ENCODE results near the gene ANKRD60. TPM values are rescaled to one million over a fixed set of nuclear protein-coding genes. Genes with fewer than 3 reads are reported as not detected.

The ANKRD60 gene
- total RNA-seq, 1 experiment from 2014 or later = not detected

DNA sequence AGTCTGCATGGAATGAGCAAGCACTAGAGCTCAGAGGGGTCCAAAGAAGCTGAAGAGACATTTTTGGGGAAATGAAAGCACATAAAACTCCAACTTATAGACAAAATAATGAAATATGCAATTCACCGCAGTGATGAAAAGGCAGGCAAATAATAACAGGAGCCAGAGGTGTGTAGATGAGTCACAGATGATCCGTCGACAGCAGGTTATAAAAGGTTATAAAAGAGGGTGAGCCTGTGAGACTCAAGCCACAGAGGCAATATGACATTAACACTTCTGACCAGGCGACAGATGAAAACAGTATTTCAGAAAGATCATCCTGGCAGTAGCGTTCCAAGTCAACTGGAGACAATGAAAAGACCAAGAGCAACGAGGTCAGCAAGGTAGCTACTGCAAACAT lies 35.8 kb upstream of the ANKRD60 start:
- peaks cover 5 to 9% of the 10 kb centered on the region in 2 experiments for H3K4me1 Mint-ChIP-seq
- no peaks in the 10 kb centered on the region for H3K9me3 Mint-ChIP-seq
- H3K9me3 ChIP-seq (ENCODE audit: control insufficient read depth, low read depth, low read length) = no peaks in the 10 kb centered on the region
- no peak overlapping the region for H2BK15ac ChIP-seq (ENCODE audit: low read depth, low read length)
- no peak overlapping the region for H2BK5ac ChIP-seq (ENCODE audit: insufficient read length, low read length)
- H3K4me1 ChIP-seq (ENCODE audit: insufficient read depth, low read length) = no peaks in the 10 kb centered on the region
- no peak overlapping the region for H3K4me3 Mint-ChIP-seq
- no CpG with 5 or more reads among the region's 6 CpGs for WGBS (ENCODE audit: extremely low coverage, insufficient read length, low lambda C conversion rate)
- no peak overlapping the region for H2BK120ac ChIP-seq (ENCODE audit: low read depth, low read length, poor library complexity, severe bottlenecking)
- no peak overlapping the region for H2AK5ac ChIP-seq (ENCODE audit: insufficient read length, low read length)
- no peak overlapping the region for H2BK20ac ChIP-seq (ENCODE audit: low read depth, low read length, poor library complexity, severe bottlenecking)
- no peak overlapping the region for H4K91ac ChIP-seq (ENCODE audit: insufficient read length, low read depth, low read length)
- no peaks in the 10 kb centered on the region for H3K79me1 ChIP-seq (ENCODE audit: insufficient read depth, low read depth, low read length, poor library complexity, severe bottlenecking)
- H3K18ac ChIP-seq (ENCODE audit: insufficient read length, low read depth, low read length) = no peak overlapping the region
- H3T11ph ChIP-seq (ENCODE audit: low read length) = no peak overlapping the region
- H3K27me3 Mint-ChIP-seq (ENCODE audit: low read depth) = no peaks in the 10 kb centered on the region
- no peak overlapping the region for H3K56ac ChIP-seq (ENCODE audit: insufficient read length, low read depth, low read length)
- TF ChIP-seq CTCF (conservative IDR thresholded peaks at IDR 0.05) = no peak
- H4K5ac ChIP-seq (ENCODE audit: insufficient read length, low read depth, low read length) = no peak overlapping the region
- H3K9ac ChIP-seq (ENCODE audit: extremely low read depth, insufficient read length, low read length) = no peak overlapping the region
- no peaks in the 10 kb centered on the region for H3K23me2 ChIP-seq (ENCODE audit: insufficient read length, low read depth, low read length, poor library complexity, severe bottlenecking)
- no peak overlapping the region for H2BK12ac ChIP-seq (ENCODE audit: insufficient read length, low read depth, low read length)
- no peak overlapping the region for H3K4me2 ChIP-seq (ENCODE audit: insufficient read depth, insufficient read length, low read length)
- no peak overlapping the region for H2AFZ ChIP-seq (ENCODE audit: low read length)
- peaks cover 4 to 15% (median 13%) of the 10 kb centered on the region in 3 experiments; a peak in 5 of 7 replicates for H3K36me3 Mint-ChIP-seq (ENCODE audit: insufficient read depth in 1 of 3, low read depth in 3 of 3)
- H3K79me2 ChIP-seq (ENCODE audit: insufficient read depth, low read length) = no peaks in the 10 kb centered on the region
- DNase-seq = no peak
- H3K23ac ChIP-seq (ENCODE audit: insufficient read length, low read depth, low read length) = no peak overlapping the region
- H3K14ac ChIP-seq (ENCODE audit: insufficient read depth, low read length) = no peak overlapping the region
- no peak overlapping the region for H3K27ac ChIP-seq (ENCODE audit: insufficient read length, low read depth, low read length)
- no peak overlapping the region for H3K4ac ChIP-seq (ENCODE audit: low read depth, low read length)
- H3K27ac Mint-ChIP-seq = no peak overlapping the region
- no peaks in the 10 kb centered on the region for H3K27me3 ChIP-seq (ENCODE audit: insufficient read depth, low read length)
- H4K8ac ChIP-seq (replicated peaks; ENCODE audit: insufficient read length, low read depth, low read length) = no peak overlapping the region
- H4K20me1 ChIP-seq (ENCODE audit: control insufficient read depth, insufficient read depth, insufficient read length) = peaks cover 2% of the 10 kb centered on the region
